B cell (primary cell): ENCODE data around the gene ITPKB. TPM values are rescaled to one million over a fixed set of nuclear protein-coding genes. Genes with fewer than 3 reads are reported as not detected.

Source experiments
- ATAC-seq: fragments of 200-7000 bp; cut with Tn5 transposase; one replicate; pipeline ENCODE4 v1.10.0; 2021; ENCODE audit warnings: low read depth, mild to moderate bottlenecking, moderate number of reproducible peaks, moderate library complexity
- CTCF ChIA-PET: fragments of 350-600 bp; sonication (Branson Sonifier 250); formaldehyde crosslinking; loops from one replicate; lab custom pipeline; 2021; ENCODE audit warnings: antibody characterized with exemption, inconsistent platforms; lab: Charles Lee
- POLR2A ChIA-PET: fragments of 350-600 bp; sonication (Branson Sonifier 250); formaldehyde crosslinking; loops from one replicate; lab custom pipeline; 2021; ENCODE audit warnings: antibody characterized with exemption; lab: Charles Lee
- DNase-seq: peaks from one replicate; pipeline ENCODE4 v3.0.0; 2013
- H2AFZ ChIP-seq: 2 replicates; pipeline ENCODE4 v1.6.1; 2012; ENCODE audit warnings: mild to moderate bottlenecking, low read depth, low read length; ENCODE audit not compliant: insufficient read depth, poor library complexity, severe bottlenecking
- H3K27ac ChIP-seq, 2 donors: 1 replicate in 1 of 2; 2 replicates in 1 of 2; pipeline ENCODE4 v1.5.1; 2012 to 2013; ENCODE audit warnings: low read length in 2 of 2, mild to moderate bottlenecking in 2 of 2, moderate library complexity in 1 of 2
- H3K27me3 ChIP-seq, 4 experiments: fragments of 200-600 bp in 1 of 4; sonication (generic) in 1 of 4; replicated peaks in 1 of 4; 1 replicate in 2 of 4; 2 replicates in 2 of 4; pipeline versions ENCODE4 v1.6.1 to v1.7.0; 2013 to 2016; ENCODE audit warnings: low read length in 3 of 4, mild to moderate bottlenecking in 2 of 4, mixed read lengths in 1 of 4, moderate library complexity in 1 of 4; ENCODE audit not compliant: insufficient read depth in 4 of 4, control insufficient read depth in 3 of 4; ENCODE audit errors: control extremely low read depth in 1 of 4
- H3K36me3 ChIP-seq, 2 experiments: replicated peaks in 1 of 2; 1 replicate in 1 of 2; 2 replicates in 1 of 2; pipeline versions ENCODE4 v1.6.1 to v1.7.1; 2013; ENCODE audit warnings: low read length in 1 of 2; ENCODE audit not compliant: insufficient read depth in 2 of 2, control insufficient read depth in 1 of 2; ENCODE audit errors: control extremely low read depth in 1 of 2, extremely low read depth in 1 of 2
- H3K4me1 ChIP-seq, 2 donors: fragments of 200-600 bp in 1 of 2; sonication (generic) in 1 of 2; 1 replicate in 1 of 2; 2 replicates in 1 of 2; pipeline versions ENCODE4 v1.5.1 to v1.6.1; 2013 to 2017; ENCODE audit warnings: low read length in 2 of 2; ENCODE audit not compliant: control insufficient read depth in 2 of 2, insufficient read depth in 2 of 2
- H3K4me2 ChIP-seq: replicated peaks from 2 replicates; pipeline ENCODE3; 2012; ENCODE audit warnings: mild to moderate bottlenecking, low read depth, low read length; ENCODE audit not compliant: poor library complexity, severe bottlenecking
- H3K4me3 ChIP-seq, 5 experiments: fragments of 200-600 bp in 1 of 5; sonication (generic) in 1 of 5; 1 replicate in 3 of 5; 2 replicates in 2 of 5; pipeline versions ENCODE4 v1.5.1 to v1.7.0; 2011 to 2016; ENCODE audit warnings: low read length in 4 of 5, mild to moderate bottlenecking in 4 of 5, low read depth in 2 of 5, control low read depth in 1 of 5, moderate library complexity in 1 of 5; ENCODE audit not compliant: insufficient read depth in 1 of 5; ENCODE audit errors: control extremely low read depth in 1 of 5, extremely low read depth in 1 of 5
- H3K79me2 ChIP-seq: fragments of 200-600 bp; sonication (generic); one replicate; pipeline ENCODE4 v1.6.0; 2016; ENCODE audit warnings: low read length; ENCODE audit not compliant: control insufficient read depth, insufficient read depth
- H3K9ac ChIP-seq: fragments of 200-600 bp; sonication (generic); 2 replicates; pipeline ENCODE4 v1.6.1; 2017; ENCODE audit warnings: mild to moderate bottlenecking, low read length, moderate library complexity
- H3K9me3 ChIP-seq, 3 donors: one replicate each; pipeline versions ENCODE4 v1.6.1 to v1.7.1; 2013; ENCODE audit warnings: low read length in 2 of 3; ENCODE audit not compliant: control insufficient read depth in 2 of 3, insufficient read depth in 1 of 3; ENCODE audit errors: control extremely low read depth in 1 of 3
- H4K20me1 ChIP-seq: 2 replicates; pipeline ENCODE4 v1.6.0; 2012; ENCODE audit warnings: mild to moderate bottlenecking, low read length; ENCODE audit not compliant: insufficient read depth, control insufficient read depth, poor library complexity, severe bottlenecking
- H3K27ac Mint-ChIP-seq: one replicate; pipeline ENCODE4 v1.8.0; 2021; ENCODE audit warnings: mixed read lengths
- H3K27me3 Mint-ChIP-seq: one replicate; pipeline ENCODE4 v1.8.0; 2021; ENCODE audit warnings: mixed read lengths
- H3K4me1 Mint-ChIP-seq: one replicate; pipeline ENCODE4 v1.8.0; 2021; ENCODE audit warnings: mixed read lengths
- H3K4me3 Mint-ChIP-seq: one replicate; pipeline ENCODE4 v1.8.0; 2021; ENCODE audit warnings: mixed read lengths
- H3K9me3 Mint-ChIP-seq: one replicate; pipeline ENCODE4 v1.8.0; 2022; ENCODE audit warnings: mixed read lengths; ENCODE audit not compliant: insufficient read depth
- EZH2 ChIP-seq: IDR thresholded peaks from 2 replicates; pipeline ENCODE4 v1.6.1; 2012; ENCODE audit warnings: borderline replicate concordance, low read depth, mild to moderate bottlenecking, moderate library complexity, low read length; ENCODE audit not compliant: insufficient read depth, poor library complexity, severe bottlenecking
- WGBS: methylation state at CpG from one replicate; pipeline ENCODE4 v1.1.5; 2013; ENCODE audit warnings: missing lambda C conversion rate; ENCODE audit not compliant: insufficient coverage; 5-methylcytosine and 5-hydroxymethylcytosine counted together
- intact Hi-C: fragments of 100-400 bp; cut with micrococcal nuclease; formaldehyde crosslinking; loops from one replicate; pipeline ENCODE4 v1.10.0; 2022
- polyA plus RNA-seq: library from polyadenylated mRNA; depleted of rRNA; stranded (reverse); fragments of >200 nt; gene quantifications from 2 replicates; pipeline ENCODE4 v1.2.3, GENCODE V29; 2012
- total RNA-seq, 2 donors: library from RNA; stranded (reverse); fragments of 120-200 nt in 1 of 2; gene quantifications; 1 replicate in 1 of 2; 2 replicates in 1 of 2; pipeline versions ENCODE4 v1.2.3 to v1.2.4, GENCODE V29; 2013 to 2022
- TF ChIP-seq, protein P1 (sequence below): fragments of 200-600 bp; IDR thresholded peaks from one replicate; pipeline ENCODE4 v1.8.0; 2022; ENCODE audit warnings: antibody characterized with exemption, mild to moderate bottlenecking

The ITPKB gene
- total and polyA plus RNA-seq, 2 donors (not counting 1 experiment from before 2014, with no cell fraction given): 21.8 to 93.5 TPM

DNA sequence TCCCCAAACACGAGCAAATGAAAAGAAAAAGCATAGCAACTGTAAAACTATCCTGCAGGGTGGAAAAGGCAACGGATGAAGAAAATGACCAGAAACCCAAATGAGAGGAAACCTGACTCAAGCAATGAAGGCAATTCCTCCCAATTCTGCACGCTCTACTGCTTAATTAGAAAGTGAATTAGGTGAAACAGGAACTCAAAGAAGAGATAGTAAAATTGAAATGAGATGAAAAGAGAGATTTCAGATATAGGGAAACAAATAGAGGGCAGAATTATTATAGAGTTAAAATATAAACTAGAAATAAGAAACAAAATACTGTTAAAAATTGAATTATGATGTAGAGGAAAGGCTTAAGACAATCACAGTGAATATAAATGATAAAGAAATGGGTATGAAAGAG is 27.5 kb upstream of the ITPKB start:
- H4K20me1 ChIP-seq: no peaks in the 10 kb centered on the region
- H2AFZ ChIP-seq: no peak overlapping the region
- H3K4me1 Mint-ChIP-seq: peaks cover 10% of the 10 kb centered on the region
- no peaks in the 10 kb centered on the region for H3K4me1 ChIP-seq
- H3K27ac Mint-ChIP-seq: no peak overlapping the region
- H3K79me2 ChIP-seq: no peaks in the 10 kb centered on the region
- peaks cover 24% of the 10 kb centered on the region for H3K27me3 Mint-ChIP-seq
- intact Hi-C loops: no loop called here
- no peak overlapping the region for H3K27ac ChIP-seq
- no peak overlapping the region for H3K4me2 ChIP-seq
- H3K4me3 ChIP-seq: no peak overlapping the region
- no peaks in the 10 kb centered on the region for H3K9me3 ChIP-seq
- WGBS: no CpG with 5 or more reads among the region's 3 CpGs
- POLR2A ChIA-PET: no interaction called here
- H3K27me3 ChIP-seq: peaks cover 0 to 8% (median 4%) of the 10 kb centered on the region in 4 experiments
- DNase-seq (no peak), ATAC-seq (no peak)
- no peak overlapping the region for H3K9ac ChIP-seq
- H3K9me3 Mint-ChIP-seq: no peaks in the 10 kb centered on the region
- no peak for TF ChIP-seq EZH2
- TF ChIP-seq, protein P1, sequence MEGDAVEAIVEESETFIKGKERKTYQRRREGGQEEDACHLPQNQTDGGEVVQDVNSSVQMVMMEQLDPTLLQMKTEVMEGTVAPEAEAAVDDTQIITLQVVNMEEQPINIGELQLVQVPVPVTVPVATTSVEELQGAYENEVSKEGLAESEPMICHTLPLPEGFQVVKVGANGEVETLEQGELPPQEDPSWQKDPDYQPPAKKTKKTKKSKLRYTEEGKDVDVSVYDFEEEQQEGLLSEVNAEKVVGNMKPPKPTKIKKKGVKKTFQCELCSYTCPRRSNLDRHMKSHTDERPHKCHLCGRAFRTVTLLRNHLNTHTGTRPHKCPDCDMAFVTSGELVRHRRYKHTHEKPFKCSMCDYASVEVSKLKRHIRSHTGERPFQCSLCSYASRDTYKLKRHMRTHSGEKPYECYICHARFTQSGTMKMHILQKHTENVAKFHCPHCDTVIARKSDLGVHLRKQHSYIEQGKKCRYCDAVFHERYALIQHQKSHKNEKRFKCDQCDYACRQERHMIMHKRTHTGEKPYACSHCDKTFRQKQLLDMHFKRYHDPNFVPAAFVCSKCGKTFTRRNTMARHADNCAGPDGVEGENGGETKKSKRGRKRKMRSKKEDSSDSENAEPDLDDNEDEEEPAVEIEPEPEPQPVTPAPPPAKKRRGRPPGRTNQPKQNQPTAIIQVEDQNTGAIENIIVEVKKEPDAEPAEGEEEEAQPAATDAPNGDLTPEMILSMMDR: no peak
- H3K36me3 ChIP-seq: no peaks in the 10 kb centered on the region
- H3K4me3 Mint-ChIP-seq: no peak overlapping the region
- CTCF ChIA-PET: no interaction called here

DNA sequence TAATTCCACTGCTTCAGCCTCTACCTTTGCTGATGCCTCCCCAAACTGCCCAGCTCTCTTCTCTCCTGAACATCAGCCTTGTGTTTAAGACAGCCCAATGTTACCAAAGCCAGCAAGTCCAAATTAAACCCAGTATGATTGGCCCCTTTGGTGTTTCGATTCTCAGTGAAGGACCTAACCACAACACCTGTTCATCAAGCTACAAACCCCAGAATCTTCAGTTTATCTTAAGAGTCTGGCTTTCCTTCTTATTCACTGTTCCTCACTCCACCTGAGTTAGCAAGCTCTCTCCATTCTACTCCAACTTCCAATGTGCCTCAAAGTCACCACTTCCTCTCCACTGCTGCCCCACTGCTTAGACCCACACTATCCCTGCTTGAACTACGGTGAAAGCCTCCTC is 25.5 kb upstream of the ITPKB start:
- Histone ChIP-seq H3K36me3 (no peaks in the 10 kb centered on the region), H3K27me3 (peaks cover 0 to 8% (median 4%) of the 10 kb centered on the region in 4 experiments), H3K79me2 (no peaks in the 10 kb centered on the region), H3K4me1 (no peaks in the 10 kb centered on the region), H3K4me3 (no peak overlapping the region), H3K4me2 (no peak overlapping the region), H2AFZ (no peak overlapping the region), H3K9ac (no peak overlapping the region), H3K9me3 (no peaks in the 10 kb centered on the region), H4K20me1 (no peaks in the 10 kb centered on the region), H3K27ac (no peak overlapping the region)
- 69% methylated on average over 2 of the region's 2 CpGs for WGBS
- Mint-ChIP-seq H3K27me3 (peaks cover 24% of the 10 kb centered on the region), H3K27ac (no peak overlapping the region), H3K9me3 (no peaks in the 10 kb centered on the region), H3K4me3 (no peak overlapping the region), H3K4me1 (peaks cover 10% of the 10 kb centered on the region)
- ATAC-seq (no peak), DNase-seq (no peak)
- TF ChIP-seq EZH2: no peak
- ChIA-PET CTCF (interaction anchor here (0.5 to 1.6 kb wide), 2 partner anchors 19 to 50 kb away, joined by 4 read pairs; no protein-coding TSS in a partner anchor), POLR2A (no interaction called here)
- intact Hi-C loops: no loop called here
